ENCODE data around the gene RAPGEF3. TPM values are rescaled to one million over a fixed set of nuclear protein-coding genes. Genes with fewer than 3 reads are reported as not detected.

RAPGEF3 gene
- total and polyA plus RNA-seq, 9 of the 15 experiments (the other 6 are each of a cell fraction or from before 2014, with no cell fraction given) = 0.03 to 0.78 (median 0.37) TPM; not detected in 1

DNA sequence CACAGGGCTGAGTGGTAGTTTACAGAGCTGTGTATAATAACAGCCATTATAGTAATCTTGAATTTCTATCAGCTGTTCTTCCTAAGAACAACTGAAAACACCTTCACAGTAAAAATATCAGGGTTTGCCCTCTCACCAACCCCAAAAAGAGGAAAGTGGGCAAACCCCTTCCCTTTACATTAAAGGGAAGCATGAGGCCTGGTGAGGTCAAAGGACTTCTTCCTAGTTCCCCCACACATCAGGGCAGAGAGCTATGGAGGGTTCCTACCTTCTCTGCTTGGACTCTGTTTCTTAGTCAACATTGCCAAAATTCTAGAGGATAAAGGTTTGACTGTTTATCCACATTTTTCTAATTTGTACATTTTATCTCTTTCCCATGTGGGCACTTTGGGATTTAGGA lies 48.4 kb downstream of the RAPGEF3 start:
- ATAC-seq (no peak), FAIRE-seq (no peak), DNase-seq (ENCODE audit: extremely low read depth in 1 of 4, low spot score in 3 of 4) (no peak)
- peaks cover 29% of the 10 kb centered on the region for H3K79me2 ChIP-seq (ENCODE audit: control insufficient read depth, insufficient read depth, low read length)
- no peak overlapping the region for H3K4me3 ChIP-seq
- no peaks in the 10 kb centered on the region for H3K9me3 ChIP-seq (replicated peaks; ENCODE audit: control insufficient read depth, insufficient read depth, low read depth, low read length)
- H4K20me1 ChIP-seq (replicated peaks; ENCODE audit: control insufficient read depth, insufficient read depth, low read length) = no peaks in the 10 kb centered on the region
- H3K4me1 ChIP-seq (replicated peaks in 1 of 2; ENCODE audit: control insufficient read depth in 2 of 2, insufficient read depth in 2 of 2, low read length in 2 of 2) = peaks cover 4 to 26% of the 10 kb centered on the region in 2 experiments; a peak in 4 of 5 replicates
- in situ Hi-C loops (cut with MboI) (loop anchor here (5.0 to 10.0 kb wide), 4 partner anchors 65 to 467 kb away; partner anchors contain the start of gene SLC48A1), intact Hi-C loops (cut with micrococcal nuclease) (loop anchor here (10.0 kb wide), 1 partner anchor 455 kb away; no protein-coding TSS in a partner anchor)
- no peaks in the 10 kb centered on the region for H3K27me3 ChIP-seq (ENCODE audit: control insufficient read depth in 2 of 2, insufficient read depth in 2 of 2, low read length in 2 of 2)
- no peaks in the 10 kb centered on the region for H3K36me3 ChIP-seq (ENCODE audit: control insufficient read depth, insufficient read depth, low read length)
- ChIA-PET POLR2A (interaction anchor here (0.7 to 1.4 kb wide), 3 partner anchors 31 to 66 kb away, joined by 3 to 4 read pairs (median 3); partner anchors contain the start of gene RAPGEF3), CTCF (ENCODE audit: low intra/inter-chr PET ratio) (interaction anchor here (0.6 kb wide), 1 partner anchor 66 kb away, joined by 4 read pairs; no protein-coding TSS in a partner anchor)
- H2AFZ ChIP-seq (ENCODE audit: low read depth, low read length) = no peak overlapping the region
- no peak overlapping the region for H3K9ac ChIP-seq (ENCODE audit: insufficient read depth in 1 of 2, low read depth in 2 of 2, low read length in 2 of 2)
- no peak overlapping the region for H3K4me2 ChIP-seq (ENCODE audit: insufficient read depth, low read length)
- H3K9me1 ChIP-seq (ENCODE audit: control insufficient read depth, insufficient read depth, low read length) = no peaks in the 10 kb centered on the region
- H3K27ac ChIP-seq (ENCODE audit: extremely low read depth, low read depth, low read length) = no peak overlapping the region
- BruUV-seq (replicated peaks) = no TSS peak
- TF ChIP-seq ELF1 (tag; IDR thresholded peaks at IDR 0.05) (no peak), CBX2 (IDR thresholded peaks at IDR 0.05; ENCODE audit: insufficient read depth, low read length, poor library complexity, severe bottlenecking) (no peak), ZNF140 (CRISPR knock-in tag; IDR thresholded peaks at IDR 0.05) (no peak), FIP1L1 (IDR thresholded peaks at IDR 0.05; ENCODE audit: low read depth, low read length, poor library complexity, severe bottlenecking) (no peak), ZNF165 (CRISPR knock-in tag; IDR thresholded peaks at IDR 0.05; ENCODE audit: borderline replicate concordance) (no peak), BRF1 (IDR thresholded peaks at IDR 0.05; ENCODE audit: borderline replicate concordance, extremely low read depth, insufficient read length) (no peak), ZNF12 (CRISPR knock-in tag; IDR thresholded peaks at IDR 0.05) (no peak), NCOR1 (IDR thresholded peaks at IDR 0.05) (no peak), NONO (IDR thresholded peaks at IDR 0.05; ENCODE audit: low read depth in 2 of 2, low read length in 1 of 2) (no peak), NFYB (IDR thresholded peaks at IDR 0.05; ENCODE audit: extremely low read depth, insufficient read length) (no peak), RAD51 (IDR thresholded peaks at IDR 0.05; ENCODE audit: borderline replicate concordance, low read depth) (no peak)
- TF ChIP-seq, protein P1, sequence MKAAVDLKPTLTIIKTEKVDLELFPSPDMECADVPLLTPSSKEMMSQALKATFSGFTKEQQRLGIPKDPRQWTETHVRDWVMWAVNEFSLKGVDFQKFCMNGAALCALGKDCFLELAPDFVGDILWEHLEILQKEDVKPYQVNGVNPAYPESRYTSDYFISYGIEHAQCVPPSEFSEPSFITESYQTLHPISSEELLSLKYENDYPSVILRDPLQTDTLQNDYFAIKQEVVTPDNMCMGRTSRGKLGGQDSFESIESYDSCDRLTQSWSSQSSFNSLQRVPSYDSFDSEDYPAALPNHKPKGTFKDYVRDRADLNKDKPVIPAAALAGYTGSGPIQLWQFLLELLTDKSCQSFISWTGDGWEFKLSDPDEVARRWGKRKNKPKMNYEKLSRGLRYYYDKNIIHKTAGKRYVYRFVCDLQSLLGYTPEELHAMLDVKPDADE (conservative IDR thresholded peaks at IDR 0.05; ENCODE audit: control insufficient read depth, low read depth, low read length) = no peak
- TF ChIP-seq, protein P2, sequence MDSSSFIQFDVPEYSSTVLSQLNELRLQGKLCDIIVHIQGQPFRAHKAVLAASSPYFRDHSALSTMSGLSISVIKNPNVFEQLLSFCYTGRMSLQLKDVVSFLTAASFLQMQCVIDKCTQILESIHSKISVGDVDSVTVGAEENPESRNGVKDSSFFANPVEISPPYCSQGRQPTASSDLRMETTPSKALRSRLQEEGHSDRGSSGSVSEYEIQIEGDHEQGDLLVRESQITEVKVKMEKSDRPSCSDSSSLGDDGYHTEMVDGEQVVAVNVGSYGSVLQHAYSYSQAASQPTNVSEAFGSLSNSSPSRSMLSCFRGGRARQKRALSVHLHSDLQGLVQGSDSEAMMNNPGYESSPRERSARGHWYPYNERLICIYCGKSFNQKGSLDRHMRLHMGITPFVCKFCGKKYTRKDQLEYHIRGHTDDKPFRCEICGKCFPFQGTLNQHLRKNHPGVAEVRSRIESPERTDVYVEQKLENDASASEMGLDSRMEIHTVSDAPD (CRISPR knock-in tag; IDR thresholded peaks at IDR 0.05) = no peak
- TF ChIP-seq, protein P3, sequence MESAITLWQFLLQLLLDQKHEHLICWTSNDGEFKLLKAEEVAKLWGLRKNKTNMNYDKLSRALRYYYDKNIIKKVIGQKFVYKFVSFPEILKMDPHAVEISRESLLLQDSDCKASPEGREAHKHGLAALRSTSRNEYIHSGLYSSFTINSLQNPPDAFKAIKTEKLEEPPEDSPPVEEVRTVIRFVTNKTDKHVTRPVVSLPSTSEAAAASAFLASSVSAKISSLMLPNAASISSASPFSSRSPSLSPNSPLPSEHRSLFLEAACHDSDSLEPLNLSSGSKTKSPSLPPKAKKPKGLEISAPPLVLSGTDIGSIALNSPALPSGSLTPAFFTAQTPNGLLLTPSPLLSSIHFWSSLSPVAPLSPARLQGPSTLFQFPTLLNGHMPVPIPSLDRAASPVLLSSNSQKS (CRISPR knock-in tag; IDR thresholded peaks at IDR 0.05) = no peak
- TF ChIP-seq, protein P4, sequence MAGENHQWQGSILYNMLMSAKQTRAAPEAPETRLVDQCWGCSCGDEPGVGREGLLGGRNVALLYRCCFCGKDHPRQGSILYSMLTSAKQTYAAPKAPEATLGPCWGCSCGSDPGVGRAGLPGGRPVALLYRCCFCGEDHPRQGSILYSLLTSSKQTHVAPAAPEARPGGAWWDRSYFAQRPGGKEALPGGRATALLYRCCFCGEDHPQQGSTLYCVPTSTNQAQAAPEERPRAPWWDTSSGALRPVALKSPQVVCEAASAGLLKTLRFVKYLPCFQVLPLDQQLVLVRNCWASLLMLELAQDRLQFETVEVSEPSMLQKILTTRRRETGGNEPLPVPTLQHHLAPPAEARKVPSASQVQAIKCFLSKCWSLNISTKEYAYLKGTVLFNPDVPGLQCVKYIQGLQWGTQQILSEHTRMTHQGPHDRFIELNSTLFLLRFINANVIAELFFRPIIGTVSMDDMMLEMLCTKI (IDR thresholded peaks at IDR 0.05; ENCODE audit: partially characterized antibody) = no peak
